HG02870 (cell line): ENCODE results near the gene NPTX1.

Source experiments
- ATAC-seq: cut with Tn5 transposase; IDR thresholded peaks from one replicate; pipeline ENCODE4 v1.9.1; 2021; ENCODE audit warnings: mild to moderate bottlenecking, moderate library complexity; ENCODE audit not compliant: unreplicated experiment

The NPTX1 gene

DNA sequence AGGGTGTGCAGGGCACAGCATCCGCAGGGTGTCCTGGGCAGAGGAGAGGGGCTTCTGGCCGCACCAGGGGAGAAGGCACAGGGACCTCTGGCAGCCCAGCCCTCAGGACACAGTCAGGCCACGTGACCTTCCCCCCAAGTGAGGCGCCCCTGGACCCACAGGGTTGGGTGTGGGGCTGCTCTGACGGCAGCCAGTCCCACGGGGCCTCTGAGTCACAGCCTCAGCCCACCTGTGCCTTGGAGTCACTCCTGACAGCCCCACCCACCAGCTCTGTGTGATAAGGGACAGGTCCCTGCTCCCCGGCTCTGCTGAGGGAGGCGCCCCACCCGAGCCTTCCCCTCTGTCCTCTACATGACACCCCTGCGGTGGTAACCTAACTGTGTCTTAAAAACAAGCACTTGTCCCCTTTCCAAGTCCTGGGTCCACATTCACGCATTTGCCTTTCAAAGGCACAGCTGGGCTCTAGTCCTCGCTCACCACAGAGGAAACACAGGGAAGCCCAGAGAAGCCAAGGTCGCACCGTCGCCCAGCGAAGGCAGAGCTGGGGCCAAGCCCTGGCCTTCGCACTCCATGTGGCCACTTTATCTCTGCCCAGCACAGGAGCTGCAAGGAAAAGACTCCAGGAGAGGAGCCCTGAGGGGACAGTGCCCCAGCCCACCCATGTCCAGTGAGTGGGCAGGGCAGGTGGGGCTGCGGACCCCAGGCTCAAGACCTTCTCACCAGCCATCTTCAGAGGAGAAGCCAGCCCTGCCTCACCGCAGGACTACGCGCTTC lies 5.1 kb upstream of the NPTX1 start:
- no peak for ATAC-seq

DNA sequence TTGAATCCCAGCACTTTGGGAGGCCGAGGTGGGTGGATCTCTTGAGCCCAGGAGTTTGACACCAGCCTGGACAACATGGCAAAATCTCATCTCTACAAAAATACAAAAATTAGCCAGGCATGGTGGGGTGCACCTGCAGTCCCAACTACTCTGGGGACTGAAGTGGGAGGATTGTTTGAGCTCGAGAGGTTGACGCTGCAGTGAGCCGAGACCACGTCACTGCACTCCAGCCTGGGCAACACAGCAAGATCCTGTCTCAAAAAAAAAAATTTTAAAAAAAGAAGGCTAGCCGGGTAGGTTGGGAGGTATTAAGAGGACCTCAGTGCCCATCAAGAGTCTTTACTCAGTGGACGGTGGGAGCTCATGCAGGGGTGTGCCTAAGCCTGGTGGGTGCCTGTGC lies 3.8 kb upstream of the NPTX1 start:
- no peak for ATAC-seq

DNA sequence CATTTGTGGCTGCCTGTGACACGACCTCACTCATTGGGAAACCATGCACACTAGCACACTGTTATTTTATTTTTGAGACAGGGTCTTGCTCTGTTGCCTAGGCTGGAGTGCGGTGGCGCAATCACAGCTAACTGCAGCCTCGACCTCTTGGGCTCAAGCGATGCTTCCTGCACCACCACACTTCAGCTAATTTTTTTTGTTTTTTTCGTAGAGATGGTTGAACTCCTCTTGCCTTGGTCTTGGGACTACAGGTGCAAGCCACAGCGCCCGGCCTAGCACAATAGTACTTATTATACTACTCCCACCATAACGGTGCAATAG lies 2.8 kb upstream of the NPTX1 start:
- no peak for ATAC-seq

DNA sequence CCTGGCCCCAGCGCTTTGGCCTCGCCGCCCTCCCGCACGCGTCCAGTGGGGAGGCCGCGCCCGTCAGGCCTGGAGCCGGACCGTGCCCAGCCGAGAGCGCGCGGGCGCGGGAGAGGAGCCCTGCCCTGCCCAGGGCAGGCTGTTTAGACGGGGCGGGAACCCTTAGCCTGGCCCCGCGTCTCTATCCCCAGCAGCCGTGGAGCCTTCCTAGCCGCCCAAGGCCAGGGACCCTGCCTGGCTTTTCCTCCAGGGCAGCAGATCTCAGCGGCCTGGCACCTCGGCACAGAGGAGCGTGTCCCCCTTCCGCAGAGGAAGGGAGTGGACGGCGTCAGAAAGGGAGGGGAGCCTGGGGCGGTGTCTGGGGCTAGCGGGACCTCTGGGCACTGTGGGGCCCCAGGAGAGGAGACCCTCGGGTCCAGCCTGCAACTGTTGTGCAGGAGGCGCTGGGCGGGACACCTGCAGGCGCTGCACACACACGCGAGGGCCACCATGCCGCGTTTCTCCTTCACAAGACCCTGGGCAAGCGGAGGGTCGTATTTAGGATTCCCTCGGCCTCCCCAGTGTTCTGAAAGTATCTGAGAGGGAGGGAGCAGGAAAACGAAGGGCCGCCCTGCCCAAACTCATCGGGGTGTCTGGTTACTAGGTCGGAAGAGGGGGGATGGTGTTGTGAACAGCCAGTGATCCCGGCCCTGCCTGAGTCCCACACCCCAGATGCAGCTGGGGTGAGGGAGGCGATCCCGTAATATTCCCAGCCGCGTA lies 2.3 kb upstream of the NPTX1 start:
- ATAC-seq: no peak

DNA sequence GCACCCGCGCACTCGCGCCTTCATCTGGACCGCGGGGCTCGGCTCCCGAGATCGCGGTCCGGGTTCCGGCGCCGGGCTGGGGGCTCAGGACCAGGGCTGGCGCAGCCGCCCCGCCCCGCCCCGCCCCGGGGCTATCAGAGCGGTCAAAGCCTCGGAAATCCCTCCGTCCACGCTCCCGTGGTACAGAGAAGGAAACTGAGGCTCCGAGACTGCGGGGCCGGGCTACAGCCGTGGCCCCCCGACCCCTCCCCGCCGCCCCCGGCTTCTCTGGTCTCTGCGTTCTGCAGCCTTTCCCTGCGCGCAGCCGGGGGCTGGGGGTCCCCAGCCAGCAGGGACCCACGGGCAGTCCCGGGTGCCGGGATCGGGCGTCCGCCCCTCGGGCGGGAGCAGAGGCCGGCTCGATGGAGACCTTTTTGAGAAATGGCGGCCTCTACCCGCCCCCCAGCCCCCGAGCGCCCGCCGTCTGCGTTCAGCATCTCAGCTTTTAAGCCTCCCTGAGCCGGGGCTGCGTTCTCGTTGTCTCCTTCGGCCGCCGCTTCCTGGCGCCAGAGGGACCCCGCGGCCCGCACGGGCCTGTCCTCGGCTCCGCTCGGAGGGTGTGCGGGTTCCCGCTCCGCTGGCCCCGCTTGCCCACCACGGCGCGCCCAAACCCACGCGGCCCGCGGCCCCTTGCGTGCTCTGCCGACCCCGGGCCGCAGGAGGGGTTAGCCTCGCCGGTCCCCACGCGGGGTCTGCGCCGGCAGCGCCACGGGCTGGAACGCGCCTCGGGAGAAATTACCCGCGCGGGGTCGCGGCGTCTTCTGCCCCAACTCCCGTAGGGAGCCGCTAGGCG lies 1.5 kb upstream of the NPTX1 start:
- ATAC-seq: no peak

DNA sequence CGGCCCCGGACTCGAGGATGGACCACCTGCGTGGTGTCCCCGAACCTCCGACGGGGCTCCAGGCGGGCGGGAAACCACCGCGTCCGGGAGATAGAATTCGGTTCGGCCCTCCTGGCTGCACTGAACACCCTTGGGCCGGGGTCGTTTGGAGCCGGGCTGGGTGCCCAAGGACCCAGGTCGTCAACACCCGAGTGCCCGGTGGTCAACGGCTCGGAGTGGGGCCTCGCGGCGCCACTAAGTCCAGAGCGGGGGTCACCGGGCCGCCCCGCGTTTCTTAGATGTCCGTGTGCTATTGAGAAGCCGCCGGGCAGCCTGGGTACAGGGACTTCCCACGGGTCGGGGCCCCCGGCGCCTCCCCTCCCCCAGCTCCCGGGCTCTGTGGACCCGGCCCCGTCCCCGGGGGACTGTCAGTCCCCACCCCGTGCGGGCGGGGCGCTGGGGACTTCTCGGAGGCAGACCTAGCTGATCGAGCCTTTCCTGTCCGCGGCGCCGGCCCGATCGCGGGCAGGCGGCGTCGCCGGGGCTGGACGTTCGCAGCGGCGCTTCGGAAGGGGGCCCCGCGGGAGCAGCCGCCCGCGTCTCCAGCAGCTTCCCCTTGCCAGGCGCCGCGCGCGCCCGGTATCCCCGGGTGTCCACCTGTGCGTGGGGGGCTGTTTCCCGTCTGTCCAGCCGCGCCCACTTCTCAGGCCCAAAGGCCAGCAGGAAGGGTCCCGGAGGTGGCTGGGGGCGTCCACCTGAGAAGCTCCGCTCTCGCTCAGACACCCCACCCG lies 655 bp upstream of the NPTX1 start:
- ATAC-seq: no peak

DNA sequence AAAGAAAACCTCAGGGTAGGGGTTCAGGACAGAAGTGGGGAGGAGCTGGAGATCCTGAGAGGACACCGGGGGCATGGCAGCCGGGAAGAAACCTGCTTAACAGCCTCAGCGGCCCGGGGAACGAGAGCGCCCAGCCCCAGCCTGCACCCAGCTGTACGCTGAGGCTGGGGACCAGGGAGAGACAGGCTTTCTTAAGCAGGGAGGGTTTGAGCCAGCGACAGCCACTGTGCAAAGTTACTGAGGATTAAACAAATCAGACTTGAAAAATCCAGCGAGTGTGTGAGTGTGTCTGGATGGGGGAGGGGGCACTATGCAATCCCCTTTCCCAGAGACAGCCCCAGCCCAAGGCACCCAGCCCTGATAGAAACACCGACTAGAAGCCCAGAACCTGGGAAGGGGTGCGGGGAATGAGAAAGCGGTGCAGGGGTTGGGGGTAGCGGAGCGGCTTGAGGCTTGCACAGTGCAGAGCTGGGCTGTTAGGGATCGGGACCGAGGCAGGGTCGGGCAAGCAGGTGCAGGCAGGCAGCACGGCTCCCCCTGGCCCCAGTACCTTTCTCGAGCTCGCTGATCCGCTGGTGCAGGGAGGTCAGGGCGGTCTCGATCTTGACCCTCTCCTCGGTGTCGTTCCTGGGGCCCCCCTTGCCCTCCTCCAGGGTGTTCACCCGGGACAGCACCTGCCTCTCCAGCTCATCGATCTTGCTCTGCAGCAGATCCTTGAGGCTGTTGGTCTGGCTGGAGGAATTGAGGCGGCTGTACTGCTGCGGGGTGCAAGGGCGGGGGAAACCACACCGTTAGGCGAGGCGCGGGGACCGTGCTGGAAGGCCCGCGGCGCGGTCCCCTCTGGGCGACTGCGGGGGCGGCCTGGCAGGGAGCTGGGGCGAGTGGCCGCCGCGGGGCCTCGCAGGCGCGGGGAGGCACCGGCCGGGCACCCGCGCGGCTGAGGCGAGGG lies 1.2 kb downstream of the NPTX1 start:
- no peak for ATAC-seq

DNA sequence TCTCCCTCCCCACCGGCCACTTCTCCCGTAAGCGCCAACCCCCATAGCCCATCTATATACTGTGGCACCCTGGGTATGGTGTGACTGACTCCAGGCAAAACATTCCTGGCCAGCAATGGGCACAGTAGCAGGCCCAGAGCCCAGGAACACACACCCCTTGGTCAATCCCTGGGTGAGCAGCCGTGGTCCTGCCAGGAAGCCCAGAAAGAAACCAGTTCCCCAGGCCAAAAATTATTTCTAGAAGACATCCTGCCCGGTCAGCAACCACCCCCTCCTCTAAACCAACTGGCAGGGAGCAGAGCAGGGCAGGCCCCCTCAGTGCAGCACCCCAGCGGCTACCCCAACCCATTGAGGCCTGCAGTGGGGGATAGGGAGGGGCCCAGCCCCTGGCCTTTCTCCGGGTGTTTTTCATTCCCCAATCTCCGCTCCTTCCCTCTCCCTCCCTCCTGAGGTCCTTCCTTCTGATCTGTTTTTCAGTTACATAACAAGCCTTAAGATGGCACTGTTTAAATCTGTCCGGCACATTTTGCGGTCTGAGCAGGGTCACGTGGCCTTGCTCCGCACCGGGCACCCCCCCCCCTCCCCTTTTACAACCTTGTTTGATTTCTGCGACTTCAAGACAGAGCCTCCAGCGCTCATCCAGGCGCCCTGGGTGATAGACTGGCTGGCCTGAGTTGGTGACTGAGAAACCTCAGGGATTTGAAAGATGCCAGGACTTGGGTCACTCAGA lies 2.0 kb downstream of the NPTX1 start:
- ATAC-seq: no peak

DNA sequence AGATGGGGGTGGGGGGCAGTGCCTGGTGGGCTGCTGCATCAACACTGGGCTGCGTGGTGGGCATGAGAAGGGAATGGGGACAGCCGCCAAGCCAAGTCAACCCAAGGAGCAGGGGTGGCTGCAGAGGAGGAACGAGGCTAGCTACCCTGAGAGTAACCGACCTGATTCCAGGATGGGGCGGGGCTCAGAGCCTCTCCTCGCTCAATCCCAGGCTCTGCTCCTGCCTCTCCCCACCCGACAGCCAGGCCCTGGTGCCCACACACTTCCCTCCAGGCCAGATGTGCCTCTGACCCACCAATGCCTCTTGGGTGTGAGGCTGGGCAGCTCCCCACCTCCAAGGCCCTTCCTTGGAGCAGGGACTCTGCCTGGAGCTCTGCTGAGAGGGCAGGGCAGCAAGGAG lies 2.7 kb downstream of the NPTX1 start:
- ATAC-seq: no peak

DNA sequence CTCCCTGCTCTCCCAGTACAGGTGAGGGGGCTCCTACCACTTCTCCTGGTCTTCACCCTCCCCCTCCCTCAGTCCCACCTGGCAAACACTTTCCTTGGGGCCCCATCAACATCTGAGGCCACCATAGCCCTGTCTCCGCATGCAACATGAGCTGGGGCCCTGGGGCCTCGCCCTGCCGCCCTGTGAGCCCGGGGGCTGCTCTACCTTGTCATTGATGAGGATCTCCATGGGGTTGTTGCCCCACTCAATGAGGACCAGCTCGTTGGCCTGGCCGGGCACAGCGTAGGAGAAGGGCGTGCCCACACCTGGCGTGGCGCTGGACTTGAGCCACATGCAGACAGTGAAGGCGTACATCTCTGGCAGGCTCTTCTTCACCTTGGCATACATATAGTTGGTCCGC lies 3.4 kb downstream of the NPTX1 start:
- ATAC-seq: no peak

DNA sequence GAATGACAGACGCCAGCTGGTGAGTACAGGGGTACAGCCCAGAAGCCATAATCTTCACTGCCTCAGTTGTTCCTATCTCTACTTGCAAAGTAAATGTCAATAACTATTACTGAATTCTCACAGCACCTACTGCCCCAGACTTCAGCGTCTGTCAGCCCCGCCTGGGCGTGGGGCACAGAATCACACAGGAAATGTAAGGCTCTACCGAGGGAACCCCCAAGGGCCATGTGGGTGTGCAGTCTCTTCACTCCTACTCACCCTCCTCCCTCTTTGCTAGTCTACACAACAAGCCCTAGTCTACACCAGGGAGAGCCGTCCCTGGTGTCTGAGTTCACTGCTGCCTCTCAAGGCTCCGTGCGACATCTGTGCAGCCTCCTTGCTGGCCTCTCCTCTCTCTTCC lies 4.5 kb downstream of the NPTX1 start:
- no peak for ATAC-seq

DNA sequence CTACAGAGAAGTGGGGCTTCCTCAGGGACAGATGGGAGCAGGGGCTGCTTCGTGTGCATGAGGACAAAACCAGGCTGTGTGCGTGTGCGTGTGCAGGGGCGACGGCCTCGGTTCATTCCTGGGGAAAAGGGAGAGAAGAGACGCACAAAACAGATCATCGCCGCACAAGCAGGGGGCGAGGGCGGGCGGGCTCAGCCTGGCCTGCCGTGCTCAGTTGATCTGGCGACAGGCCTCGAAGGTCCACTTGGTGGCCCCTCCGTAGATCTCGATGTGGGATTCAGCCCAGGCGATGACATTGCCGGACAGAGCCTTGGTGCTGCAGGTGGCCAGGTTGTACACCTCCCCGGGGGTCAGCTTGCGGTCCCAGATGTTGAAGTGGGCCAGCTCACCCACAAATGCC lies 5.8 kb downstream of the NPTX1 start:
- no peak for ATAC-seq

DNA sequence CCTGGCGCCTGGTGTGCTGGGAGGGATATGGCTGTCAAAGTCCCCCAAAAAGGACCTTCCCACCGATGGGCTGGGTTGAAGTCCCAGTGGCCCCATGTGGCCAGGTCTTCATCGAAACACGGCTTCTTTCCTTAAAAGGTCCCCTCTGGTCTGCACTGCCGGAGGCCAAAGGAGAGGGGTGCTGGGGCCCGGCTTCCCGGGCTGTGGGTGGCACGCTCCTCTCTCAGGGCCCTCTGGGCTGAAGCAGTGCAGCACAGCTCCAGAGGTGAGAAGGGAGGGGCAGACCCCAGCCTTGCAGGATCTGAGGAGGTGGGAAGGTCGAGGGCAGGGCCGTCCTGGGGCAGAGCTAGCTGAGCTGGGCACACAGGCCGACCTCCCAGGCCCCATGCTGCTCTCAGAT lies 6.7 kb downstream of the NPTX1 start:
- ATAC-seq: no peak

DNA sequence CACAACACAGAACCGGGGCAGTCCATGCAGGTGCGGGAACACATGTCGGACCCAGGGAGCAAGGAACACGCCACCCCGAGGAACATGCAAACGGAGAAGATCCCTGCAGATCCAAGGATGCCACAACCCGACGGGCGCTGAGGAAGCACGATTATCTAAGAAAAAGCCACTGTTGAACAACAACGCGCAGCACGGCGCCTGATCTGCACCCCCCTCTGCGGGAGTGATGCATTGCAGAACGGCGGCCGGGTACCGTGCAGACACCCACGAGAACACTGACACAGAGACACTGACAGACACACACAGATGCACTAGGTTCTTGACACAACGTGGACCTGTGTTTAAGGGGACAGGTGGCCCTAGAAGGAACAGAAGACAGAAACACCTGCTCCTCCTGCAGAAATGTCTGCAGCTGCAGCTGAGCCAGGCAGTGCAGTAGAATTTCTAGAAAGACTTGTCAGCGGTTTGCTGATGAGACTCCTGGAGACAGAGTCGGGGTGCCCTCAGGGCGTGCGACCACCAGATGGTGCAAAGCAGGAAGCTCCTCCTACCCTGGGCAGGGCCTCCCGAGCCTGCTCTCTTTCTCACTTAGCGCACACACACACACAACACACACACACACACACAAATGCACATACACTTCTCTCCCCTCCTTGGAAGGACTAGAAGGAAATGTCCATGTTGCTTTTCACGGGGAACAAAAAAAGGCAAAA lies 7.5 kb downstream of the NPTX1 start:
- no peak for ATAC-seq

DNA sequence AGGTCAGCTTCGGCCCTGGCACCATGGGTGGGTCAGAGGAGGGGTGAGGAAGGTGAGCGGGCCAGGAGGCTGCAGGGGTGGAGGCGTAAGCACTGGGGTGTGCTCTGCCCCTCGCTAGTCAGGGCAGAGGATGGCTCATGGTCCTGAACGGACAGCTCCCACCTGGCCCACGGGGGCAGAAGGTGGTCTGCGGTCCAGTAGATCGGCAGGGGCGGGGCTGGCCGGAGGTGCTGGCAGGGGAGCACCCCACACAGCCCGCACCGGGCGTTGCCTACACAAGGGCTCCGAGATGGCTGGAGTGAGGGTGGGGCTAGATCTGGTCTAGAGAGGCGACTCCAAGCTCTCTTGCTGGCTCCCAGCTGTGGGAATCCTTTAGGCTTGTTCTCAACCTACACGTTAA lies 8.2 kb downstream of the NPTX1 start:
- ATAC-seq: no peak

DNA sequence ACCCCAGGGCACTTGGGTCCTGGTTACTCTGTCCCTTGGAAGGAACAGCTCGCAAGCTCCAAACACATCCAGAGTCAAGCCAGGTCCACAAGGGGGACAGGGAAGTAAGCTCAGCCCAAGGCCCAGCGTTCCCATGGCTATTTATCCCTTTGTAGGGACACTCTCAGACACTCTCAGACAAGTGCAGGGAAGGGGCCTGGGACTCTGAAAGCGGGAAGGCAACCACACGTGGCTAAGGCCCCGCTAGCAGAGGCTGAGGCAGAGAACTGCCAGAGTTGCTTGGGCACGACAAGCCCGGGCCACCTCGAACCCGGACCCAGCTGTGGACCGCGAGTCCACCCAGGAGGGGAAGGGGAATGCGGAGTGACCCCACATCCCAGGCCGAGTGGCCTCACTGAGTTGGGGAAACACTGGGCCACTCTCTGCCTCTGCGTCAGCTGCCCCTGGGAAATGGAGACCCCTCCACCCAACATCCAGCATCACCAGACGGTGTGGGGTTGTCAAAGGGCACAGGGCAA lies 10.2 kb downstream of the NPTX1 start:
- ATAC-seq: no peak

DNA sequence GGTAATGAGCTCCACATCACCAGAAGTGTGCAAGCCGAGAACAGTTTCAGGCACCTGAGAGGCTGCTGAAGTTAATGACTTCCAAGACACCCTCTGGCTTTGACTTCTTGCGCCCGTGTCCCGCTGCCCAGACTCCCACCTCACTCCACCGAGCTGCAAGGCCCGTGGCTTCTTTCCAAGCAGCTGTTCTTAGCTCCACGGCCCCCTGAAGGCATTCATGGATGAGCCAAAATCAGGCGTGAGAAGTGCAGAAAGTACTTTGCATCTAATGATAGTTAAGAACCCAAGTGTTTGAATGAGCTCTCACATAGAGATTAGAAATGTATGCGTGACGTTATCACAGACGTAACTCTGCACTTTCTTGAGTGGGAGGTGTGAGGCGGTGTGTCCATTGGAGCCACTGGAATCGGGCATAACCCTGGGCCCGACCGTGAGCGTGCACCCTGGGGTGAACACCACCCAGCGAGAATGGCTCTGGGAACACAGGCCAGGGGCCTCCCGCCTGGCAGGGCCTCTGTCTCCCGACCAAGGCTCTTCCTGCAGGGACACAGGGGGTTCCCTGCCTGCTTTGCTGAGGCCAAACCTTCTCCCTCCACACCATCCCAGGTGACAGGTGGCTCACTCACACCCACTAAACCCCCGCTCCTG lies 11.0 kb downstream of the NPTX1 start:
- no peak for ATAC-seq

DNA sequence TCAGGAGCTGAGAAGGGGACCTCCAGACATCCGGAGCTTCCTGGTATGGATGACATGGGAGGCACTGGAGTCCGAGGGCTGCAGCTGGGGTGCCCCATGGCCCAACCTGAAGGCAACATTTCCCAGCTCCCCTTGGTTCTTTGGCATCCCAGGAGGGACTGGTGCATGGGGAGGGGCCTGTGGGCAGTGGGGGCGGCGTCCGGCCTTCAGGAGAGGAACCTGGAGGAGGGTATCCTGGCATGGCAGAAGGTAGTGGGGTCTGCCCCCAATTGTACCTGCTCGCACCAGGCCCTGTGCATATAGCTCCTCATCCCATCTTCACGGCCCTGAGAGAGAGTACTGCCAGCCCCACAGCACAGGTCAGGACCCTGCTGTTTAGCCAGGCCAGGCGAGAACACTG lies 11.9 kb downstream of the NPTX1 start:
- no peak for ATAC-seq
